Keratinocyte (primary cell): Measurements from ENCODE around the gene GP1BB. TPM values are rescaled to one million over a fixed set of nuclear protein-coding genes. Genes with fewer than 3 reads are reported as not detected.

Experiments
- DNase-seq: peaks from one replicate; pipeline ENCODE4 v3.0.0-alpha.2; 2011; ENCODE audit warnings: low read depth, missing footprints, low spot score
- FAIRE-seq: peaks from 2 replicates; lab custom pipeline; 2011; peaks lifted over from hg19 to GRCh38; lab: Jason Lieb, UNC
- H2AFZ ChIP-seq: 2 replicates; pipeline ENCODE4 v1.6.0; 2012; ENCODE audit warnings: low read length, control low read depth, inconsistent platforms; ENCODE audit not compliant: control insufficient read depth
- H3K27ac ChIP-seq: 2 replicates; pipeline ENCODE4 v1.5.1; 2011; ENCODE audit warnings: low read length; ENCODE audit not compliant: control insufficient read depth, insufficient read depth
- H3K27me3 ChIP-seq: 3 replicates; pipeline ENCODE4 v1.6.0; 2011; ENCODE audit warnings: low read length; ENCODE audit not compliant: control insufficient read depth, insufficient read depth; ENCODE audit errors: extremely low read depth
- H3K36me3 ChIP-seq, 2 experiments: 2 replicates in 1 of 2; 3 replicates in 1 of 2; pipeline ENCODE4 v1.5.1; 2011; ENCODE audit warnings: low read length in 2 of 2, mild to moderate bottlenecking in 1 of 2; ENCODE audit not compliant: control insufficient read depth in 2 of 2, insufficient read depth in 2 of 2; ENCODE audit errors: extremely low read depth in 1 of 2
- H3K4me1 ChIP-seq: 3 replicates; pipeline ENCODE4 v1.5.1; 2011; ENCODE audit warnings: low read length; ENCODE audit not compliant: control insufficient read depth, insufficient read depth; ENCODE audit errors: extremely low read depth
- H3K4me2 ChIP-seq: 3 replicates; pipeline ENCODE4 v1.6.0; 2011; ENCODE audit warnings: low read depth, low read length; ENCODE audit not compliant: control insufficient read depth, insufficient read depth; ENCODE audit errors: extremely low read depth
- H3K4me3 ChIP-seq, 3 experiments: fragments of 200-600 bp in 1 of 3; sonication (generic) in 1 of 3; 2 replicates in 2 of 3; 3 replicates in 1 of 3; pipeline ENCODE4 v1.5.1; 2011 to 2016; ENCODE audit warnings: low read length in 3 of 3, mild to moderate bottlenecking in 3 of 3, control low read depth in 2 of 3, inconsistent platforms in 1 of 3, low read depth in 1 of 3, mixed read lengths in 1 of 3, mixed run types in 1 of 3, moderate library complexity in 1 of 3; ENCODE audit not compliant: control insufficient read depth in 2 of 3, insufficient read depth in 2 of 3; ENCODE audit errors: extremely low read depth in 1 of 3
- H3K79me2 ChIP-seq: 2 replicates; pipeline ENCODE4 v1.6.0; 2012; ENCODE audit warnings: low read length; ENCODE audit not compliant: control insufficient read depth, insufficient read depth
- H3K9ac ChIP-seq: 3 replicates; pipeline ENCODE4 v1.6.0; 2011; ENCODE audit warnings: low read length; ENCODE audit not compliant: control insufficient read depth, insufficient read depth; ENCODE audit errors: extremely low read depth
- H3K9me1 ChIP-seq: 3 replicates; pipeline ENCODE4 v1.6.0; 2011; ENCODE audit warnings: low read length; ENCODE audit not compliant: control insufficient read depth, insufficient read depth; ENCODE audit errors: extremely low read depth
- H3K9me3 ChIP-seq: 2 replicates; pipeline ENCODE4 v1.5.1; 2012; ENCODE audit warnings: low read depth, low read length; ENCODE audit not compliant: control insufficient read depth
- H4K20me1 ChIP-seq: 3 replicates; pipeline ENCODE4 v1.6.0; 2011; ENCODE audit warnings: low read length; ENCODE audit not compliant: control insufficient read depth, insufficient read depth; ENCODE audit errors: extremely low read depth
- EZH2 ChIP-seq: IDR thresholded peaks from one replicate; pipeline ENCODE4 v1.6.1; 2012; ENCODE audit warnings: inconsistent platforms, mild to moderate bottlenecking, low read length, moderate library complexity
- dilution Hi-C: fragments of 300-500 bp; cut with MboI; formaldehyde crosslinking; loops from one replicate; pipeline ENCODE4 v1.7.0; 2020; ENCODE audit warnings: low sequenced_read_pairs; ENCODE audit not compliant: extremely low pct_ligation_motif_present
- polyA plus RNA-seq, 5 experiments: library from polyadenylated mRNA; depleted of rRNA in 3 of 5; stranded (reverse) in 3 of 5; stranded (forward) in 1 of 5; unstranded in 1 of 5; fragments of >200 nt; gene quantifications; 1 replicate in 1 of 5; 2 replicates in 3 of 5; 3 replicates in 1 of 5; pipeline versions ENCODE4 v1.2.1 to v1.2.3, GENCODE V29; 2011 to 2012; ENCODE audit warnings: missing spikeins in 2 of 5, low read depth in 1 of 5, low replicate concordance in 1 of 5
- TF ChIP-seq, protein P1 (sequence below), 3 experiments: IDR thresholded peaks in 1 of 3; conservative IDR thresholded peaks in 1 of 3; optimal IDR thresholded peaks in 1 of 3; 2 replicates in 2 of 3; 3 replicates in 1 of 3; pipeline versions ENCODE3 to v1.5.1; 2011; ENCODE audit warnings: low read length in 3 of 3, mild to moderate bottlenecking in 3 of 3, moderate library complexity in 2 of 3, control low read depth in 1 of 3, inconsistent platforms in 1 of 3; ENCODE audit not compliant: insufficient read depth in 2 of 3; ENCODE audit errors: extremely low read depth in 1 of 3

Gene GP1BB
- polyA plus RNA-seq, 1 donor (not counting 4 experiments of a cell fraction or from before 2014, with no cell fraction given), result 0.05 TPM

DNA sequence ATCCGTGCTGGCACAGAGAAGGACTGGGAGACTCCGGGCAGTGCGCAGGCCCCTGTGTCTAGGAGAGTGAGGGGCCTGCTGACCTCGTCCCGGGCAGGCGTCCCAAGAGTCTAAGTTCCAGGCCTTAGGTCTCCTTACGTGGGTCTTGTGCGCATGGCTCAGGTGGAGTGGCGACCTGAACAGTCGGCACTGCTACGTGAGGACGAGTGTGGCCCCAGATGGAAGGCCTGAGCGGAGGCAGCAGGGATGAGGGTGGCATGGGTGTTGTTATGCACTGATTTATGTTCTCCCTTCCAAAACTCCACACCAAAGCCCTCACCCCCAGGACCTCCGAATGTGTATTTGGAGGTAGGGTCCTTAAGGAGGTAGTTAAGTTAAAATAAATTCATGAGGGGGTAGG, 29.8 kb upstream of the GP1BB start:
- dilution Hi-C loops, result no loop called here
- Histone ChIP-seq H3K9me3 (no peaks in the 10 kb centered on the region), H3K4me1 (peaks cover 9% of the 10 kb centered on the region), H4K20me1 (no peaks in the 10 kb centered on the region), H3K9me1 (no peaks in the 10 kb centered on the region), H3K27ac (no peak overlapping the region), H2AFZ (no peak overlapping the region), H3K27me3 (peaks cover 9% of the 10 kb centered on the region), H3K4me2 (no peak overlapping the region), H3K79me2 (no peaks in the 10 kb centered on the region), H3K9ac (no peak overlapping the region), H3K36me3 (no peaks in the 10 kb centered on the region), H3K4me3 (no peak overlapping the region)
- TF ChIP-seq, protein P1, sequence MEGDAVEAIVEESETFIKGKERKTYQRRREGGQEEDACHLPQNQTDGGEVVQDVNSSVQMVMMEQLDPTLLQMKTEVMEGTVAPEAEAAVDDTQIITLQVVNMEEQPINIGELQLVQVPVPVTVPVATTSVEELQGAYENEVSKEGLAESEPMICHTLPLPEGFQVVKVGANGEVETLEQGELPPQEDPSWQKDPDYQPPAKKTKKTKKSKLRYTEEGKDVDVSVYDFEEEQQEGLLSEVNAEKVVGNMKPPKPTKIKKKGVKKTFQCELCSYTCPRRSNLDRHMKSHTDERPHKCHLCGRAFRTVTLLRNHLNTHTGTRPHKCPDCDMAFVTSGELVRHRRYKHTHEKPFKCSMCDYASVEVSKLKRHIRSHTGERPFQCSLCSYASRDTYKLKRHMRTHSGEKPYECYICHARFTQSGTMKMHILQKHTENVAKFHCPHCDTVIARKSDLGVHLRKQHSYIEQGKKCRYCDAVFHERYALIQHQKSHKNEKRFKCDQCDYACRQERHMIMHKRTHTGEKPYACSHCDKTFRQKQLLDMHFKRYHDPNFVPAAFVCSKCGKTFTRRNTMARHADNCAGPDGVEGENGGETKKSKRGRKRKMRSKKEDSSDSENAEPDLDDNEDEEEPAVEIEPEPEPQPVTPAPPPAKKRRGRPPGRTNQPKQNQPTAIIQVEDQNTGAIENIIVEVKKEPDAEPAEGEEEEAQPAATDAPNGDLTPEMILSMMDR (optimal IDR thresholded peaks at IDR 0.05 in 1 of 3, IDR thresholded peaks at IDR 0.05 in 1 of 3, conservative IDR thresholded peaks at IDR 0.05 in 1 of 3; ENCODE audit: extremely low read depth in 1 of 3, insufficient read depth in 2 of 3, low read length in 3 of 3), result no peak
- no peak for TF ChIP-seq EZH2
- no peak for FAIRE-seq
- no peak for DNase-seq

DNA sequence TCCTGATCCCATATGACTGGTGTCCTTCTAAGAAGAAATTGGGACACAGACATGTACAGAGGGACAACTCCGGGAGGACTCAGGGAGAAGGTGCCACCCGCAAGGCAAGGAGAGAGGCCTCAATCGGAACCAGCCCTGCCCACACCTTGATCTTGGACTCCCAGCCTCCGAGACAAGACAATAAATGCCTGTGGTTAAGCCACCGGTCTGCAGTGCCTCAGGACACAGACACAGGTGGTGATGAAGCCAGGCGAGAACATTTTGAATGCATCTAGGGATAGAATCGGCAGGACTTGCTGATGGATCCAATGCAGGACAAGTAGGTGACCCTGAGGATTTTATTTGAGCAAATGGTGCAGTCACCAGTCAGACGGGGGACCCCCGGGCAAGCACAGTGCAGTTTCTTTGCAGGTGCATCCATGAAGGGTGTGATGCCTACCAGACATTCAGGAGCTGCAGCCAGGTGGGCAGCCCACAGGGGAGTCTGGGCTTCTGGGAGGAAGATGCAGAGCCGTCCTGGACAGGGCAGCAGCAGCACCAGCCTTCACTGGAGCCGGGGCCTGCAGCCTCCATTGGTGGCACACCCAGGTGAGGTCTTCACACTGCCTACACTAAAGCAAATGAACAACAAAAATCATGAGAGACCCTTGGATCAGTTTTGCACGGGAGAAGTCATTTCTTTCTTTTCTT, 29.2 kb upstream of the GP1BB start:
- no peak overlapping the region for H3K4me2 ChIP-seq
- peaks cover 9% of the 10 kb centered on the region for H3K4me1 ChIP-seq
- dilution Hi-C loops, result no loop called here
- no peak for DNase-seq
- no peaks in the 10 kb centered on the region for H3K36me3 ChIP-seq
- no peak for FAIRE-seq
- H3K9me1 ChIP-seq, result no peaks in the 10 kb centered on the region
- no peaks in the 10 kb centered on the region for H3K9me3 ChIP-seq
- H3K27ac ChIP-seq, result no peak overlapping the region
- no peaks in the 10 kb centered on the region for H3K79me2 ChIP-seq
- no peak overlapping the region for H3K9ac ChIP-seq
- TF ChIP-seq, protein P1 (optimal IDR thresholded peaks at IDR 0.05 in 1 of 3, IDR thresholded peaks at IDR 0.05 in 1 of 3, conservative IDR thresholded peaks at IDR 0.05 in 1 of 3; ENCODE audit: extremely low read depth in 1 of 3, insufficient read depth in 2 of 3, low read length in 3 of 3), result no peak
- TF ChIP-seq EZH2, result no peak
- no peak overlapping the region for H3K4me3 ChIP-seq
- H3K27me3 ChIP-seq, result peaks cover 3% of the 10 kb centered on the region
- no peak overlapping the region for H2AFZ ChIP-seq
- no peaks in the 10 kb centered on the region for H4K20me1 ChIP-seq
